A549 (cell line): ENCODE data around the gene BRINP1. TPM values are rescaled to one million over a fixed set of nuclear protein-coding genes. Genes with fewer than 3 reads are reported as not detected.

ENCODE experiments used
- ATAC-seq, 2 experiments: fragments of 200-7000 bp in 1 of 2; fragments of >200 bp in 1 of 2; cut with Nextera tagmentation in 1 of 2; cut with Tn5 transposase in 1 of 2; 3 replicates each; pipeline versions ENCODE4 v1.8.0 to v1.9.1; 2018 to 2020; ENCODE audit warnings: mild to moderate bottlenecking in 1 of 2, moderate library complexity in 1 of 2
- CTCF ChIA-PET: fragments of 300-600 bp; sonication (Branson Sonifier 250); formaldehyde crosslinking; extraction: SDS; loops from one replicate; lab custom pipeline; 2021; ENCODE audit warnings: antibody characterized with exemption, inconsistent platforms; lab: Yijun Ruan, JAX
- POLR2A ChIA-PET: fragments of 350-600 bp; formaldehyde crosslinking; extraction: SDS; loops from one replicate; lab custom pipeline; 2021; ENCODE audit warnings: antibody characterized with exemption, inconsistent platforms; lab: Yijun Ruan, JAX
- DNase-seq, 2 experiments: peaks; one replicate each; pipeline versions ENCODE4 v3.0.0 to v3.0.0-alpha.2; 2011 to 2016; ENCODE audit warnings: low read depth in 1 of 2, low spot score in 1 of 2
- FAIRE-seq: peaks from 2 replicates; lab custom pipeline; 2011; peaks lifted over from hg19 to GRCh38; lab: Jason Lieb, UNC
- H3K27ac ChIP-seq, 2 experiments: fragments of >200 bp; sonication (Bioruptor Twin); formaldehyde crosslinking; 3 replicates each; pipeline ENCODE4 v1.5.1; 2016 to 2017
- H3K4me1 ChIP-seq: fragments of >200 bp; sonication (Bioruptor Twin); formaldehyde crosslinking; 3 replicates; pipeline ENCODE4 v1.6.1; 2016
- H3K4me2 ChIP-seq: fragments of >200 bp; sonication (Bioruptor Twin); formaldehyde crosslinking; 3 replicates; pipeline ENCODE4 v1.6.1; 2016
- H3K4me3 ChIP-seq: fragments of >200 bp; sonication (Bioruptor Twin); formaldehyde crosslinking; 3 replicates; pipeline ENCODE4 v1.5.1; 2016
- H3K9me3 ChIP-seq: fragments of >200 bp; sonication (Bioruptor Twin); formaldehyde crosslinking; 3 replicates; pipeline ENCODE4 v1.6.1; 2016
- CHD4 ChIP-seq: fragments of 200-600 bp; sonication (generic); IDR thresholded peaks from 2 replicates; pipeline ENCODE4 v1.6.1; 2016; ENCODE audit warnings: antibody characterized with exemption, mild to moderate bottlenecking, borderline replicate concordance
- FOXS1 ChIP-seq: fragments of 250-450 bp; sonication (Bioruptor Pico); IDR thresholded peaks from 2 replicates; pipeline ENCODE4 v1.5.0; 2020; ENCODE audit warnings: mild to moderate bottlenecking, moderate library complexity
- GATA3 ChIP-seq: IDR thresholded peaks from 2 replicates; pipeline ENCODE4 v1.6.1; 2012; ENCODE audit warnings: borderline replicate concordance
- HEYL ChIP-seq: fragments of 250-450 bp; sonication (Bioruptor Pico); IDR thresholded peaks from 2 replicates; pipeline ENCODE4 v1.8.0; 2021; ENCODE audit warnings: mild to moderate bottlenecking, moderate library complexity
- HOXA7 ChIP-seq: fragments of 250-450 bp; sonication (Bioruptor Pico); IDR thresholded peaks from 2 replicates; pipeline ENCODE4 v1.5.0; 2020; ENCODE audit warnings: mild to moderate bottlenecking, moderate library complexity
- JUN ChIP-seq, 2 experiments: fragments of >200 bp; sonication (Bioruptor Twin); formaldehyde crosslinking; IDR thresholded peaks; 2 replicates in 1 of 2; 3 replicates in 1 of 2; pipeline ENCODE4 v1.6.1; 2016 to 2017
- JUNB ChIP-seq: fragments of >200 bp; sonication (Bioruptor Twin); formaldehyde crosslinking; IDR thresholded peaks from 2 replicates; pipeline ENCODE4 v1.6.1; 2016
- KDM5A ChIP-seq: fragments of 200-600 bp; sonication (generic); IDR thresholded peaks from 2 replicates; pipeline ENCODE4 v1.6.1; 2016; ENCODE audit warnings: antibody characterized with exemption, mild to moderate bottlenecking
- MAFK ChIP-seq: fragments of 450-650 bp; IDR thresholded peaks from 2 replicates; pipeline ENCODE4 v1.6.1; 2014; ENCODE audit not compliant: partially characterized antibody
- MAZ ChIP-seq: fragments of 150-350 bp; IDR thresholded peaks from 2 replicates; pipeline ENCODE4 v1.6.1; 2014; ENCODE audit warnings: antibody characterized with exemption, low read depth, low read length, borderline replicate concordance
- NFE2L2 ChIP-seq: fragments of 150-350 bp; conservative IDR thresholded peaks from 2 replicates; pipeline ENCODE4 v1.6.1; 2014; ENCODE audit warnings: low read length
- NPAS2 ChIP-seq: fragments of 250-450 bp; sonication (Bioruptor Pico); IDR thresholded peaks from 2 replicates; pipeline ENCODE4 v1.8.0; 2022; ENCODE audit warnings: mild to moderate bottlenecking, moderate library complexity, borderline replicate concordance
- POLR2A ChIP-seq: IDR thresholded peaks from 2 replicates; pipeline ENCODE4 v1.6.1; 2012; ENCODE audit warnings: mild to moderate bottlenecking, low read length
- REST ChIP-seq: fragments of 200-600 bp; sonication (generic); IDR thresholded peaks from 2 replicates; pipeline ENCODE4 v1.6.1; 2016; ENCODE audit warnings: antibody characterized with exemption, mild to moderate bottlenecking, moderate library complexity
- ZFP36 ChIP-seq: fragments of 450-650 bp; IDR thresholded peaks from 2 replicates; pipeline ENCODE4 v1.6.1; 2014; ENCODE audit warnings: borderline replicate concordance; ENCODE audit not compliant: partially characterized antibody
- ZNF302 ChIP-seq: fragments of 250-450 bp; sonication (Bioruptor Pico); IDR thresholded peaks from 2 replicates; pipeline ENCODE4 v1.9.0; 2021; ENCODE audit warnings: inconsistent platforms, mild to moderate bottlenecking, moderate library complexity
- WGBS: methylation state at CpG from one replicate; pipeline ENCODE4 v1.1.6; 2017; ENCODE audit errors: missing lambda C conversion rate; 5-methylcytosine and 5-hydroxymethylcytosine counted together
- polyA minus RNA-seq: library from RNA; depleted of rRNA, polyadenylated mRNA; stranded (reverse); fragments of >200 nt; gene quantifications from 2 replicates; pipeline ENCODE4 v1.2.3, GENCODE V29; 2011; rRNA and poly(A)+ RNA removed
- polyA plus RNA-seq, 4 experiments: library from polyadenylated mRNA; depleted of rRNA in 3 of 4; stranded (reverse); fragments of >200 nt; fragmentation: RNase III in 1 of 4; extraction: RNeasy Plus Mini Kit Qiagen cat#74134 plus additional on column Dnase treatment in 1 of 4; gene quantifications; 2 replicates in 3 of 4; 3 replicates in 1 of 4; pipeline ENCODE4 v1.2.3, GENCODE V29; 2011 to 2017
- TF ChIP-seq, protein P1 (sequence below): IDR thresholded peaks from 2 replicates; pipeline ENCODE4 v1.6.1; 2012
- TF ChIP-seq, protein P2 (sequence below): IDR thresholded peaks from 2 replicates; pipeline ENCODE4 v1.6.1; 2012; ENCODE audit warnings: low read depth, borderline replicate concordance
- TF ChIP-seq, protein P3 (sequence below): fragments of >200 bp; sonication (Bioruptor Twin); formaldehyde crosslinking; IDR thresholded peaks from 3 replicates; pipeline ENCODE4 v1.6.1; 2016
- TF ChIP-seq, protein P4 (sequence below): fragments of 250-450 bp; sonication (Bioruptor Pico); IDR thresholded peaks from 2 replicates; pipeline ENCODE4 v1.5.0; 2020; ENCODE audit warnings: low read depth, mild to moderate bottlenecking, moderate library complexity

The BRINP1 gene
- polyA plus RNA-seq (2011; rRNA removed) = 0.08 and 0.13 TPM in 2 replicates
- 0.08 and 0.13 TPM in 2 replicates for polyA plus RNA-seq (2012; cell fraction: cytosol; rRNA removed)
- 0.13 and 0.19 TPM in 2 replicates for polyA plus RNA-seq (2012; cell fraction: nucleus; rRNA removed)
- polyA plus RNA-seq (2017; fragmentation: RNase III; extraction: RNeasy Plus Mini Kit Qiagen cat#74134 plus additional on column Dnase treatment) = 0.14 to 0.45 TPM (median 0.17 TPM) in 3 replicates
- polyA minus RNA-seq = 0.12 and 0.39 TPM in 2 replicates

GRCh38 chr9:119368681-119369581 is at the start of gene BRINP1:
Gene BRINP1 (minus strand): TSS chr9:119369435. CDS start chr9:119313355, 56,080 bp downstream.
- H3K4me2 ChIP-seq = peak within 1 kb of the TSS; percentile 77
- CTCF ChIA-PET = no interaction called here

DNA sequence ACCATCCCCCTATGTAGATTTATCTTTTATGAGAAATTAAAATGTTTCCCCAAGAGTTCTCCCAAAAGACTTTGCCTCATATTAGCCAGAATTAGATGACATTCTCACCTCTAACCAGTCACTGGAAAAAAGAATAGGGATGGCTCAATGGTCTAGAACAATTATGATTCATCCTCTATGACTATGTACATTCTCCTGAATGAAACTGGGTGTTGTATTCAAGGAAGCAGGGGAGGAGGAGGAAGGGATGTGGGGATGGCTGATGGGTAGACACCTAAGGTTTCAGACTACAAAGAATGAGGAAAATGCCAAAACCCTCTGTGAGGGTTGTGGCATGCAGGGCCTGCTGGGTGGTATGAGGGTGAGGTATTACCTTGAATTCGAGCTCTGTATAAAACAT is 49.5 kb upstream of the BRINP1 start:
- H3K4me2 ChIP-seq = no peak overlapping the region
- ChIA-PET CTCF (no interaction called here), POLR2A (no interaction called here)
- no peak for TF ChIP-seq HEYL (CRISPR knock-in tag)
- TF ChIP-seq NPAS2 = no peak
- TF ChIP-seq HOXA7 (CRISPR knock-in tag) = no peak
- TF ChIP-seq, protein P1, sequence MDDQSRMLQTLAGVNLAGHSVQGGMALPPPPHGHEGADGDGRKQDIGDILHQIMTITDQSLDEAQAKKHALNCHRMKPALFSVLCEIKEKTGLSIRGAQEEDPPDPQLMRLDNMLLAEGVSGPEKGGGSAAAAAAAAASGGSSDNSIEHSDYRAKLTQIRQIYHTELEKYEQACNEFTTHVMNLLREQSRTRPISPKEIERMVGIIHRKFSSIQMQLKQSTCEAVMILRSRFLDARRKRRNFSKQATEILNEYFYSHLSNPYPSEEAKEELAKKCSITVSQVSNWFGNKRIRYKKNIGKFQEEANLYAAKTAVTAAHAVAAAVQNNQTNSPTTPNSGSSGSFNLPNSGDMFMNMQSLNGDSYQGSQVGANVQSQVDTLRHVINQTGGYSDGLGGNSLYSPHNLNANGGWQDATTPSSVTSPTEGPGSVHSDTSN = no peak
- TF ChIP-seq, protein P2, sequence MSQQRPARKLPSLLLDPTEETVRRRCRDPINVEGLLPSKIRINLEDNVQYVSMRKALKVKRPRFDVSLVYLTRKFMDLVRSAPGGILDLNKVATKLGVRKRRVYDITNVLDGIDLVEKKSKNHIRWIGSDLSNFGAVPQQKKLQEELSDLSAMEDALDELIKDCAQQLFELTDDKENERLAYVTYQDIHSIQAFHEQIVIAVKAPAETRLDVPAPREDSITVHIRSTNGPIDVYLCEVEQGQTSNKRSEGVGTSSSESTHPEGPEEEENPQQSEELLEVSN = no peak
- TF ChIP-seq, protein P3, sequence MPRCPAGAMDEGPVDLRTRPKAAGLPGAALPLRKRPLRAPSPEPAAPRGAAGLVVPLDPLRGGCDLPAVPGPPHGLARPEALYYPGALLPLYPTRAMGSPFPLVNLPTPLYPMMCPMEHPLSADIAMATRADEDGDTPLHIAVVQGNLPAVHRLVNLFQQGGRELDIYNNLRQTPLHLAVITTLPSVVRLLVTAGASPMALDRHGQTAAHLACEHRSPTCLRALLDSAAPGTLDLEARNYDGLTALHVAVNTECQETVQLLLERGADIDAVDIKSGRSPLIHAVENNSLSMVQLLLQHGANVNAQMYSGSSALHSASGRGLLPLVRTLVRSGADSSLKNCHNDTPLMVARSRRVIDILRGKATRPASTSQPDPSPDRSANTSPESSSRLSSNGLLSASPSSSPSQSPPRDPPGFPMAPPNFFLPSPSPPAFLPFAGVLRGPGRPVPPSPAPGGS = no peak
- TF ChIP-seq GATA3 = no peak
- no peak for TF ChIP-seq REST
- no peak for TF ChIP-seq JUN (IDR thresholded peaks at IDR 0.05)
- no peak for TF ChIP-seq CHD4
- FAIRE-seq = no peak
- no peak overlapping the region for H3K27ac ChIP-seq
- no peak for DNase-seq
- no peaks in the 10 kb centered on the region for H3K4me1 ChIP-seq
- no peak overlapping the region for H3K4me3 ChIP-seq
- ATAC-seq = no peak
- 0% methylated on average over 1 of the region's 1 CpG for WGBS
- no peaks in the 10 kb centered on the region for H3K9me3 ChIP-seq

More at GRCh38 chr9:119368681-119369581, at the start of gene BRINP1:
- POLR2A ChIA-PET = no interaction called here
- WGBS = 16% methylated on average over 13 of the region's 91 CpGs
- TF ChIP-seq MAFK = no peak
- TF ChIP-seq ZNF302 = no peak
- TF ChIP-seq KDM5A = no peak
- no peak for TF ChIP-seq NFE2L2
- TF ChIP-seq, protein P4, sequence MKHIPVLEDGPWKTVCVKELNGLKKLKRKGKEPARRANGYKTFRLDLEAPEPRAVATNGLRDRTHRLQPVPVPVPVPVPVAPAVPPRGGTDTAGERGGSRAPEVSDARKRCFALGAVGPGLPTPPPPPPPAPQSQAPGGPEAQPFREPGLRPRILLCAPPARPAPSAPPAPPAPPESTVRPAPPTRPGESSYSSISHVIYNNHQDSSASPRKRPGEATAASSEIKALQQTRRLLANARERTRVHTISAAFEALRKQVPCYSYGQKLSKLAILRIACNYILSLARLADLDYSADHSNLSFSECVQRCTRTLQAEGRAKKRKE (CRISPR knock-in tag) = no peak
- no peak for TF ChIP-seq JUNB
- no peak for TF ChIP-seq FOXS1 (CRISPR knock-in tag)
- TF ChIP-seq, protein P1 = no peak
- TF ChIP-seq, protein P2 = no peak
- TF ChIP-seq MAZ = no peak
- no peak for TF ChIP-seq HOXA7 (CRISPR knock-in tag)
- no peak for TF ChIP-seq POLR2A
- no peak for TF ChIP-seq ZFP36
- H3K4me1 ChIP-seq = no peaks in the 10 kb centered on the region; the same call in 2 of the 3 replicates
- peak within 1 kb of the TSS; percentile 45 for H3K4me3 ChIP-seq
- 0 out of 3 replicates have a peak, but pooled peaks cover 3% of the 10 kb centered on the region for H3K9me3 ChIP-seq
- ATAC-seq (peak; percentile 51 to 87), DNase-seq (peak; percentile 7 to 19), FAIRE-seq (no peak)
- H3K27ac ChIP-seq = no peak within 1 kb of the TSS
